Upper lobe of right lung (tissue), 1 donor: Measurements from ENCODE around the gene YBX1. TPM values are rescaled to one million over a fixed set of nuclear protein-coding genes. Genes with fewer than 3 reads are reported as not detected.

Experiments
- ATAC-seq: fragments of 200-7000 bp; cut with Tn5 transposase; one replicate; pipeline ENCODE4 v1.9.1; 2020; ENCODE audit warnings: mild to moderate bottlenecking, moderate library complexity
- DNase-seq: peaks from one replicate; pipeline ENCODE4 v3.0.0-alpha.2; 2020
- H3K27ac ChIP-seq: fragments of 200-600 bp; one replicate; pipeline ENCODE4 v1.8.0; 2022
- H3K27me3 ChIP-seq: fragments of 200-600 bp; one replicate; pipeline ENCODE4 v1.8.0; 2022; ENCODE audit warnings: mild to moderate bottlenecking
- H3K36me3 ChIP-seq: fragments of 200-600 bp; one replicate; pipeline ENCODE4 v1.8.0; 2022
- H3K4me1 ChIP-seq: fragments of 200-600 bp; one replicate; pipeline ENCODE4 v1.8.0; 2022
- H3K4me3 ChIP-seq: fragments of 200-600 bp; one replicate; pipeline ENCODE4 v1.8.0; 2022; ENCODE audit warnings: mild to moderate bottlenecking
- H3K9me3 ChIP-seq: fragments of 200-600 bp; one replicate; pipeline ENCODE4 v1.8.0; 2022
- intact Hi-C: fragments of 100-400 bp; cut with DNase I; formaldehyde crosslinking; loops from one replicate; pipeline ENCODE4 v1.11.0; 2022
- total RNA-seq: library from RNA; stranded (reverse); fragmentation: NEBNext Ultra II Directional; extraction: Animal tissue kit (Norgen Biotek cat#: 25700); gene quantifications from one replicate; pipeline ENCODE4 v1.2.1, GENCODE V29; 2021
- TF ChIP-seq, protein P1 (sequence below): fragments of 200-600 bp; IDR thresholded peaks from one replicate; pipeline ENCODE4 v1.8.0; 2022; ENCODE audit warnings: antibody characterized with exemption
- donor health status: DM: no; HTN: yes; CAD: no; lungs with severe emphysema.

YBX1 gene
- total RNA-seq, 1 donor from 2014 or later: 478 TPM

DNA sequence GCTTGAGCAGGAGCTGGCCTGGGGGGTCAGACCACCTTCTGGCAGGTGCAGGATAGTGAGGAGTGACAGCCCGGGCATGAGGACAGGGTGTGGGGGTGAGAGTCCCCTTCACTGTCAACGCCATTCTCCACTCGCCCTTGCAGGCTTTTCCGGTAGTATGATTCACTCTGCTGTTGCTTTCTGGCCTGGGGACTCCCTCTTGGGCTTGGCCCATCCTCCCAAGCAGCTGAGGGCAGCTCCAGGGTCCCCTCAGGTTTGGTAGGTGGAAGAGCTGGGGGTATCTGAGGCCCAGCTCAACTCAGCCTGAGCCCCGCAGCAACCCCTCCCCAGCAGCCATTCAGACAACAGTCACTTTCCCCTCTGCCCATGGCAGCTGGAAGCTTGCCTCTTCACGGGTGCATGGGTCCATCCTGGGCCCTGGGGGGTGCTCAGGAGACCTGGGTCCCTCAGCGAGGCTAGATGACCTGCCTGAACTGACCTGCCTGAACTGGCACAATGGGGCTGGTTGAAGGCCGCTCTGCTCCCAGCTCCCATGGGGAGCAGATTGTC is 56.5 kb downstream of the YBX1 start:
- no peaks in the 10 kb centered on the region for H3K9me3 ChIP-seq
- no peak overlapping the region for H3K27ac ChIP-seq
- DNase-seq (no peak), ATAC-seq (no peak)
- no peak overlapping the region for H3K4me3 ChIP-seq
- TF ChIP-seq, protein P1, sequence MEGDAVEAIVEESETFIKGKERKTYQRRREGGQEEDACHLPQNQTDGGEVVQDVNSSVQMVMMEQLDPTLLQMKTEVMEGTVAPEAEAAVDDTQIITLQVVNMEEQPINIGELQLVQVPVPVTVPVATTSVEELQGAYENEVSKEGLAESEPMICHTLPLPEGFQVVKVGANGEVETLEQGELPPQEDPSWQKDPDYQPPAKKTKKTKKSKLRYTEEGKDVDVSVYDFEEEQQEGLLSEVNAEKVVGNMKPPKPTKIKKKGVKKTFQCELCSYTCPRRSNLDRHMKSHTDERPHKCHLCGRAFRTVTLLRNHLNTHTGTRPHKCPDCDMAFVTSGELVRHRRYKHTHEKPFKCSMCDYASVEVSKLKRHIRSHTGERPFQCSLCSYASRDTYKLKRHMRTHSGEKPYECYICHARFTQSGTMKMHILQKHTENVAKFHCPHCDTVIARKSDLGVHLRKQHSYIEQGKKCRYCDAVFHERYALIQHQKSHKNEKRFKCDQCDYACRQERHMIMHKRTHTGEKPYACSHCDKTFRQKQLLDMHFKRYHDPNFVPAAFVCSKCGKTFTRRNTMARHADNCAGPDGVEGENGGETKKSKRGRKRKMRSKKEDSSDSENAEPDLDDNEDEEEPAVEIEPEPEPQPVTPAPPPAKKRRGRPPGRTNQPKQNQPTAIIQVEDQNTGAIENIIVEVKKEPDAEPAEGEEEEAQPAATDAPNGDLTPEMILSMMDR: no peak
- no peaks in the 10 kb centered on the region for H3K4me1 ChIP-seq
- no peaks in the 10 kb centered on the region for H3K27me3 ChIP-seq
- no peaks in the 10 kb centered on the region for H3K36me3 ChIP-seq
- intact Hi-C loops: no loop called here

GRCh38 chr1:42739753-42740700 is 57.8 kb downstream of the YBX1 start, which contains the start of gene CLDN19:
Gene CLDN19, minus strand, starts transcription at chr1:42740236. Its CDS starts 173 bp downstream, at chr1:42740063.
- ATAC-seq: no peak
- intact Hi-C loops: loop anchor here (10.0 kb wide), 1 partner anchor 145 kb away; no protein-coding TSS in a partner anchor
- Histone ChIP-seq H3K4me1 (no peaks in the 10 kb centered on the region), H3K36me3 (no peaks in the 10 kb centered on the region), H3K9me3 (no peaks in the 10 kb centered on the region), H3K27me3 (no peaks in the 10 kb centered on the region), H3K27ac (no peak within 1 kb of the TSS), H3K4me3 (no peak within 1 kb of the TSS)
- DNase-seq: no peak
- TF ChIP-seq, protein P1: no peak

DNA sequence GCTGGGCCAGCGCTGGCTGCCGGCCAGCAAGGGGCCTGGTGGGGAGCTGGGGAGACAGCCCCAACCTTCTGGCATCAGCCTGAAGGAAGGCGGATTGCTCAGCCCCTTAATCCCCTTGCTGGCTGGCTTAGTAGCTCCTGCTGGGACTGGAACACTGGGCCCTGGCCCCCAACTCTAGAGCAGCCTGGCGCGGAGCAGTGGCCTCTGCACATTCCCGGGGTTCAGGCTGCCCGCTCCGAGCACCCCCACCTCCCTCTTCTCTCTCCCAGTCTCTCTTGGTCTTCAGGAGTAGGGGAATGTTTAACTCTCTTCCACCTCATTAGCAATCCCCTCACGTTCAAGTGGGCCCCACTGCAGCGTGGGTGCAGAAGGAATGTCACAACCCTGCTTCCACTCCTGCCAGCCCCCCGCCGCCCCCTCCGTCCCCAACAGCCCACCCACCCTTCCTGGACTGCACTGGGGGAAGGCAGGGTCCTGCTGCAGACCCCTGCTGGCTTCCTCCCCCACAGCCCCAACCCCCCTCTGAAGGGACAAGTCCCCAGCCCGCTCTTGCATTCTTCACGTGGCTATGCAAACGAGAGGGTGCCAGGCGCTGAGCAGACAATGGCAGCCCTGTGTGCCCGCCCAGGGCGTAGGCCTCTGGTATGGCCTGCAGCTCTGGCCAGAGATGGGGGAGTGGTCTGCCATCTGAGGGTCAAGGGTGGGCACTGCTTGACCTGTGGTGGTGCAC is 58.8 kb downstream of the YBX1 start:
- Histone ChIP-seq H3K9me3 (no peaks in the 10 kb centered on the region), H3K27me3 (no peaks in the 10 kb centered on the region), H3K4me1 (no peaks in the 10 kb centered on the region), H3K4me3 (no peak overlapping the region), H3K27ac (no peak overlapping the region), H3K36me3 (peaks cover 2% of the 10 kb centered on the region)
- TF ChIP-seq, protein P1: no peak
- DNase-seq (no peak), ATAC-seq (no peak)
- intact Hi-C loops: loop anchor here (10.0 kb wide), 1 partner anchor 146 kb away; no protein-coding TSS in a partner anchor

GRCh38 chr1:42741706-42742105 is 59.5 kb downstream of the YBX1 start:
- Histone ChIP-seq H3K9me3 (no peaks in the 10 kb centered on the region), H3K36me3 (peaks cover 9% of the 10 kb centered on the region), H3K4me3 (no peak overlapping the region), H3K27ac (no peak overlapping the region), H3K27me3 (no peaks in the 10 kb centered on the region), H3K4me1 (no peaks in the 10 kb centered on the region)
- intact Hi-C loops: loop anchor here (10.0 kb wide), 1 partner anchor 147 kb away; no protein-coding TSS in a partner anchor
- TF ChIP-seq, protein P1: no peak
- no peak for DNase-seq
- no peak for ATAC-seq

GRCh38 chr1:42742141-42742540 is 59.9 kb downstream of the YBX1 start:
- Histone ChIP-seq H3K36me3 (peaks cover 9% of the 10 kb centered on the region), H3K4me1 (no peaks in the 10 kb centered on the region), H3K4me3 (no peak overlapping the region), H3K9me3 (no peaks in the 10 kb centered on the region), H3K27me3 (no peaks in the 10 kb centered on the region), H3K27ac (no peak overlapping the region)
- DNase-seq (no peak), ATAC-seq (no peak)
- intact Hi-C loops: loop anchor here (10.0 kb wide), 1 partner anchor 147 kb away; no protein-coding TSS in a partner anchor
- TF ChIP-seq, protein P1: no peak
